CD4-positive, alpha-beta T cell treated with Interleukin-15 for 4 hours (primary cell): Measurements from ENCODE around the gene NT5C3B.
"Not testable (repeated sequence)": the region's sequence is repeated elsewhere in the genome, so short reads cannot be mapped to it uniquely, and the experiment has no call there.

Experiments used
- DNase-seq: peaks from one replicate; pipeline ENCODE4 v3.0.0-alpha.2; 2020; ENCODE audit warnings: low spot score

NT5C3B gene

DNA sequence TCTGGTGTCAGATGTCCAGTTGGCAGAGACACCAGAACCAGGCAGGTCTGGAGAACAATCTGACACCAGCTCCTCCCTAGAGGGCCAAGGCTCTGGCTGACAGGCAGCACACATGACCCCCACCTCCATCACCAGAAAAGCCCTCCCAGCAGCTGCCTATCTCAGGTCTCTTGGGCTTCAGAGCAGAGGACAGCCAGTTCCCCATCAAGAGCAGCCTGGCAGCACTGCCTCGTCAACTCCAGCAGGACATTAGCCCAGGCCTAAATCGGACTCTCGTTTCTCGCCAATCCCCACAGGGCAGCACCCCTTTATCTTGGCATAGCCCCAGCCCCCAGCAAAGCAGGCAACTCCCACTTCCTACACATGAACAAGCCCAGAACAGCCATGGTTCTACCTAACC is 53.9 kb downstream of the NT5C3B start:
- DNase-seq, result no peak

DNA sequence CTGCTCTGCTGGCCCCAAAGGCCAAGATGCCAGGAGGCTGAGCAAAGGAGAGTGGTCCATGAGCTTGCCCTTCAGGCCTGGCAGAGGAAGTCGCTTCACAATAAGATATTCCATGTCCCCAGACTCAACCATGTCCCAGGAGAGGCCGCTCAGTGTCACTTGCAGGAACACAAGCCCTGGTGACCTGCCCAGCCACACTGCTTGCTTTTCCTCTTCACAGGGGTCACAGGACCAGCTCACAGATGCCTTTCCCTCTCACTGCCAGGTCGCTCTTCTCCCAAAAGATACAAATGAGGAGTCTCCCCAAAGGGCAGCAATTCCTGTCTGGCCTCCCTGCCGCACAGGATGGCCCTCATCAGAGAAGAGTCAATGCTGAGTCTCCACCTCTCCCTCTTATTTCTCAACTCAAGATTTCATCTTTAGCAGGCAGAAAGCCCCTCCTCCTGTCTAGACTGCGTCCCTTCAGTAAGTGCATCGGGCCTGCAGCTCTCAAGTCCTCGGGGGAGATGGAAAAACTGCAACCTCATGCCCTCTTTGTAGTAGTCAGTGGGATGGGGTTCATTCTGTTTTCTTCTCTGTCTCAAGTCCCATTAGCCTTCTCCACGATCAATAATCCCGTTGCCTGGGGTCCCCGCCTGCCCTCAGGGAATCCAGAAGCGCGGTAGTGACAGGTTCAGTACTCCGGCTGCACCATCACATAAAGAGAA is 54.5 kb downstream of the NT5C3B start:
- no peak for DNase-seq

DNA sequence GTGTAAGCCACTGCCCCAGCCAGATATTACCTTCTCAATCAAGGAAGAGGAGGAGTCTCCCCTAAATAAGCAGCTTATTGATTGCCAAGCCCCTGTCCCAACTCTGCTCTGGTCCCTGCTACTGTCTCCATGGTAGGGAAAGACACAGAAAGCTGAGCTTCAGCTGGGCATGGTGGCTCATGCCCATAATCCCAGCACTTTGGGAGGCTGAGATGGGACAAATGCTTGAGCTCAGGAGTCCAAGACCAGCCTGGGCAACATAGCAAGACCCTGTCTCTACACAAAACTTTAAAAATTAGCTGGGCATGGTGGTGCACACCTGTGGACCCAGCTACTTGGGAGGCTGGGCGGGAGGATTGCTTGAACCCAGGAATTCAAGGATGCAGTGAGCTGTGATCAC is 56.1 kb downstream of the NT5C3B start:
- no peak for DNase-seq

DNA sequence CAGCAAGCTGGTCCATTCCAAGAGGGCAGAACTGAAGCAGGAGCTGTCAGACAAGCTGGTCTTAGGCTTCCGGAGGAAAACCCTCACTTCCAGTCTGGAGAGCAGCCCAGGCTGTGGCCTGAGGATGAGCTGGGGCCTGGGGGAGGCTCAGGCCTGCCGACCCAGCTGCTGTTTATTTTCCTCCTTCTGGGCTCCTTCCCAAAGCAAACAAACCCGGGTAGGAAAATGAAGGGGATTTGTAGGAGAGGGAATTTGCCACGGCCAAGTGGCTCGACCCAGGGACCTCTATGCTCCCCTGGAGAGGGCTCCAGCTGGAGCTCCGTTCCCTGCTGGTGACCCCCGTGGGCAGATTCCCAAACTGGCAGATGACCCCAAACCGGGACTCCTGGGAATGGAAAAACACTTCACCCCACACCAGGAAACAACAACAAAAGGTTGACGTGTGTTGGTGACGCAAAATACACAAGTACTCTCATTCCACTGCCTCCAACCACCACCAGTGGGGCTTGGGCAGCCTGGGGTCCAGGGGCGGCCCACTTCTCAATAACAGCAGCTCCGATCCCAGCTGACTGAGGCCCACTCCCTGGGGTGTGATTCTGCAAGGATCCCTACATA is 58.4 kb downstream of the NT5C3B start:
- no peak for DNase-seq

DNA sequence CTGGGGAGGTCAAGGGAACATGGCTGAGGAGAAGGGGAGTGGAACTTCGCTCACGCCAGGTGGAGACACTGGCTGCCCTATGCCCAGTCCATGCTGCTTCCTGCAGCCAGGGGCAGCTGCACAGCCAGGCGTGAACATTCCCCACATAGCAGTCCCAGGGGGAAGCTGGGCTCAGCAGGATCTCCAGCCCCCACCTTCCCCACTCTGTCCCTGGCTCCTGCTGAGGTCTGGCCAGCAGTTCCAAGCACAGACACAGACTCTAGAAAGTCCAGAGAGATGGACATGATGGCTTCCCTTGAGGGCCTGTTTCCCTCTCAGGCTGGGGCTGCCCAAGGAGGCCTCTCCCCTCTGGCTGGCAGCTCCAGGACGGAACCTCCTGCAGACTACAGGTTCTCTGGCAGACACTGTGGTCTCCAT is 58.9 kb downstream of the NT5C3B start:
- DNase-seq, result no peak

DNA sequence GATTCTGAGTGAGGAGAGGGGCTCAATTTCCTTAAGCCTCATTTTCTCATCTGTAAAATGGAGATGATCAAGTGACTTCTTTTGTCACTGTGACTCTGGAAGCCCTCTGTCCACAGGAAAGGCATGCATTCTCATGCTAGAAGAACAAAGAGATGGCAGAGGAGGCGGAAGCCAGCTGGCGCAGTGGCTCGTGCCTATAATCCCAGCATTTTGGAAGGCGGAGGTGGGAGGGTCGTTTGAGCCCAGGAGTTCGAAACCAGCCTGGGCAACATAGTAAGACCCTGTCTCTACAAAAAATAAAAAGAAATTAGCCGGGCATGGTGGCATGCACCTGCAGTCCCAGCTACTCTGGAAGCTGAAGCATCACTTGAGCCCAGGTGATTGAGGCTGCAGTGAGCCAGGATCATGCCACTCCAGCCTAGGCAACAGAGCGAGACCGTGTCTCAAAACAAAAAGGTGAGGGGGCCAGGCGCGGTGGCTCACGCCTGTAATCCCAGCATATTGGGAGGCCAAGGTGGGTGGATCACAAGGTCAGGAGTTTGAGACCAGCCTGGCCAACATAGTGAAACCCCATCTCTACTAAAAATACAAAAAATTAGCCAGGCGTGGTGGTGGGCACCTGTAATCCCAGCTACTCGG is 59.7 kb downstream of the NT5C3B start:
- not testable (repeated sequence) for DNase-seq

DNA sequence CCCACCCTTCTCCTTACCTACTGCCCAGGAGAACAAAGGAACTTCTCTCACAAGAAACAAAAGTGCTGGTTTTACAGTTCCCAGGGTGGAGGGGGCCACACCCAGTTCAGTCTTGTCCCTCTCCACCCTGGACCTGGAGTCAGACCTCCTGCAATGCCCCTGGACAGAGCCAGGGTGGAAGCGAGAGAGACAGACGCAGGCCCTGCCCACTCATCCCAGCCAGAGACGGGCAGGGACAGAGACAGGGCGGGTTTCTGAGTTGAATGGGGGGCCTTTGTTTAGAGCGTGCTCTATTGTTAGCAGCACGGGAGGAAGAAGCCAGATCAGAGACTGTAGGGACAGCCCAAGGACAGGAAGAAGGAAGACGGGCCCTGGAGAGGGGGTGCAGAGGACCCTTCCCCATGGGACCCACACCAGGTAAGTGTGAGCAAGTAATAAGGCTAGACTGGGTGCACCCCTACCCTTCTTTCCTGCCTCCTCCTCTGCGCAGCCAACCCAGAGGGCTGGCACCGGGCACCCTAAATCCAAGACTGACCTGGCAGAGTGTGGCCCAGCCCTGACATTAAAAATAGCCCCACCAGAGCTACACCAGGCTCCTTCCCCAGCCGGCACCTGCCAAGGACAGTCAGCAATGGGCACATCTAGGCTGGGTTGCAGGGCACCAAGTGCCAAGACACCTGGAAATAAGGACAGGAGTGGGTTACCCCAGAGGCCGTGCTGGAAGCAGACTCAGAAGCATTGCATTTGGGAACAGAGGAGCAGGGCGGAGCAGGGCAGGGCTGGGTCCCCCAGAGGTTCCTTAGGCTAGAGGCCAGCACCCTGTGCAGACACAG is 60.4 kb downstream of the NT5C3B start:
- no peak for DNase-seq
